Cardiac muscle cell (in vitro differentiated cells and primary cell): ENCODE measurements around the gene TSFM. TPM values are rescaled to one million over a fixed set of nuclear protein-coding genes. Genes with fewer than 3 reads are reported as not detected.

Experiments
- DNase-seq, 2 donors: peaks; one replicate each; pipeline versions ENCODE4 v3.0.0 to v3.0.0-alpha.2; 2010 to 2017; ENCODE audit warnings: low read depth in 1 of 2, low spot score in 1 of 2
- H3K27ac ChIP-seq: fragments of 200-600 bp; sonication (generic); 2 replicates; pipeline ENCODE4 v1.5.1; 2016
- H3K27me3 ChIP-seq: fragments of 200-600 bp; sonication (generic); 2 replicates; pipeline ENCODE4 v1.6.0; 2016; ENCODE audit warnings: control low read depth
- H3K36me3 ChIP-seq: fragments of 200-600 bp; sonication (generic); 2 replicates; pipeline ENCODE4 v1.5.1; 2016; ENCODE audit warnings: control low read depth
- H3K4me1 ChIP-seq: fragments of 200-600 bp; sonication (generic); 2 replicates; pipeline ENCODE4 v1.8.1; 2017; ENCODE audit warnings: low read depth, mild to moderate bottlenecking, mixed run types
- H3K4me3 ChIP-seq: fragments of 200-600 bp; sonication (generic); 2 replicates; pipeline ENCODE4 v1.5.1; 2016; ENCODE audit warnings: mild to moderate bottlenecking
- H3K9me3 ChIP-seq: fragments of 200-600 bp; sonication (generic); 2 replicates; pipeline ENCODE4 v1.5.1; 2017; ENCODE audit warnings: low read depth, mild to moderate bottlenecking, control low read depth
- polyA plus RNA-seq: library from polyadenylated mRNA; unstranded; fragments of >200 nt; fragmentation: Nextera tagmentation; extraction: Ambion mirVana; gene quantifications from 2 replicates; pipeline ENCODE4 v1.2.1, GENCODE V29; 2016
- total RNA-seq: library from RNA; depleted of rRNA; stranded (reverse); fragments of >200 nt; gene quantifications from 2 replicates; pipeline ENCODE4 v1.2.3, GENCODE V29; 2016
- TF ChIP-seq, protein P1 (sequence below): IDR thresholded peaks from 2 replicates; pipeline ENCODE4 v1.5.1; 2012; ENCODE audit warnings: low read depth, mild to moderate bottlenecking, low read length

Gene TSFM
- total and polyA plus RNA-seq, 2 experiments from 2014 or later: 22.6 to 66.7 TPM

GRCh38 chr12:57755194-57755453 lies 27.5 kb upstream of the TSFM start:
- H3K9me3 ChIP-seq: no peaks in the 10 kb centered on the region
- H3K36me3 ChIP-seq: peaks cover 15% of the 10 kb centered on the region
- peaks cover 12% of the 10 kb centered on the region for H3K4me1 ChIP-seq
- DNase-seq: no peak
- no peak overlapping the region for H3K27ac ChIP-seq
- TF ChIP-seq, protein P1, sequence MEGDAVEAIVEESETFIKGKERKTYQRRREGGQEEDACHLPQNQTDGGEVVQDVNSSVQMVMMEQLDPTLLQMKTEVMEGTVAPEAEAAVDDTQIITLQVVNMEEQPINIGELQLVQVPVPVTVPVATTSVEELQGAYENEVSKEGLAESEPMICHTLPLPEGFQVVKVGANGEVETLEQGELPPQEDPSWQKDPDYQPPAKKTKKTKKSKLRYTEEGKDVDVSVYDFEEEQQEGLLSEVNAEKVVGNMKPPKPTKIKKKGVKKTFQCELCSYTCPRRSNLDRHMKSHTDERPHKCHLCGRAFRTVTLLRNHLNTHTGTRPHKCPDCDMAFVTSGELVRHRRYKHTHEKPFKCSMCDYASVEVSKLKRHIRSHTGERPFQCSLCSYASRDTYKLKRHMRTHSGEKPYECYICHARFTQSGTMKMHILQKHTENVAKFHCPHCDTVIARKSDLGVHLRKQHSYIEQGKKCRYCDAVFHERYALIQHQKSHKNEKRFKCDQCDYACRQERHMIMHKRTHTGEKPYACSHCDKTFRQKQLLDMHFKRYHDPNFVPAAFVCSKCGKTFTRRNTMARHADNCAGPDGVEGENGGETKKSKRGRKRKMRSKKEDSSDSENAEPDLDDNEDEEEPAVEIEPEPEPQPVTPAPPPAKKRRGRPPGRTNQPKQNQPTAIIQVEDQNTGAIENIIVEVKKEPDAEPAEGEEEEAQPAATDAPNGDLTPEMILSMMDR: no peak
- H3K27me3 ChIP-seq: peaks cover 21% of the 10 kb centered on the region
- peak overlapping the region; percentile 83 for H3K4me3 ChIP-seq

- Histone ChIP-seq H3K4me1 (peaks cover 12% of the 10 kb centered on the region), H3K27ac (no peak overlapping the region), H3K9me3 (no peaks in the 10 kb centered on the region), H3K27me3 (peaks cover 21% of the 10 kb centered on the region), H3K36me3 (peaks cover 9% of the 10 kb centered on the region), H3K4me3 (peak overlapping the region; percentile 83)
- TF ChIP-seq, protein P1: no peak
- peak in 1 of 2 donors; percentile 60 for DNase-seq
Measured at GRCh38 chr12:57755454-57756372, 26.9 kb upstream of the TSFM start.

GRCh38 chr12:57756406-57757341 lies 25.9 kb upstream of the TSFM start:
- Histone ChIP-seq H3K27me3 (peaks cover 26% of the 10 kb centered on the region), H3K9me3 (no peaks in the 10 kb centered on the region), H3K36me3 (peaks cover 7% of the 10 kb centered on the region), H3K4me1 (peaks cover 12% of the 10 kb centered on the region), H3K27ac (no peak overlapping the region), H3K4me3 (peak overlapping the region; percentile 83)
- TF ChIP-seq, protein P1: peak; percentile 79
- peak; percentile 47 to 73 for DNase-seq

DNA sequence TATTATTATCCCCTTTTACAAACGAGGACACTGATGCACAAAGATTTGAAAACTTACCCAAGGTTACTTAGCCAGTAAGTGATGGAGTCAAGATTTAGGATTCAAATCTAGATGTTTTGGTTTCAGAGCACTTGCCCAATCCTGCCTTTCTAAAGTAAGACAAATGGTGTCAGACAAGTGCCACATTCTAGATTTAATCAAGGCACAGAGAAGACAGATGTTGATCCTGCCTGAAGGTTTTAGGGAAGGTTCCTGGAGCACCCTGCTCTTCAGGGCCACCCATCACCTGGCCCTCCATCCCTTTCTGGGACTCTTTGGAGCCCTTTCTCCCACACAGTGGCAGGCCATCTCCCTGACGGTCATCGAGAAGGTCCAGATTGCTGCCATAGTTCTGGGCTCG lies 24.8 kb upstream of the TSFM start:
- H3K27ac ChIP-seq: no peak overlapping the region
- TF ChIP-seq, protein P1: no peak
- H3K36me3 ChIP-seq: peaks cover 7% of the 10 kb centered on the region
- peaks cover 37% of the 10 kb centered on the region for H3K27me3 ChIP-seq
- no peak overlapping the region for H3K4me3 ChIP-seq
- no peak for DNase-seq
- H3K4me1 ChIP-seq: peaks cover 10% of the 10 kb centered on the region
- H3K9me3 ChIP-seq: no peaks in the 10 kb centered on the region

- Histone ChIP-seq H3K4me1 (peaks cover 8% of the 10 kb centered on the region), H3K27me3 (peaks cover 46% of the 10 kb centered on the region), H3K9me3 (no peaks in the 10 kb centered on the region), H3K36me3 (peaks cover 7% of the 10 kb centered on the region), H3K27ac (no peak overlapping the region), H3K4me3 (no peak overlapping the region)
- no peak for DNase-seq
- TF ChIP-seq, protein P1: no peak
Measured at GRCh38 chr12:57758552-57759359, 23.8 kb upstream of the TSFM start.
